ENCODE data around the gene GC. TPM values are rescaled to one million over a fixed set of nuclear protein-coding genes. Genes with fewer than 3 reads are reported as not detected.

GC gene
- total and polyA plus RNA-seq, 2 of the 4 experiments (the other 2 are of a cell fraction): not detected

- H3K14ac ChIP-seq (replicated peaks; ENCODE audit: low read depth, low read length): no peak overlapping the region
- in situ Hi-C loops (cut with MboI; ENCODE audit: low sequenced_read_pairs): no loop called here
- no peak overlapping the region for H2BK15ac ChIP-seq (ENCODE audit: low read depth, low read length)
- H2AK9ac ChIP-seq (replicated peaks; ENCODE audit: low read depth, low read length, poor library complexity): no peak overlapping the region
- no peak overlapping the region for H2AFZ ChIP-seq (replicated peaks; ENCODE audit: low read length, poor library complexity)
- no peak overlapping the region for H3K23ac ChIP-seq (ENCODE audit: low read depth, low read length)
- no peak overlapping the region for H4K91ac ChIP-seq (ENCODE audit: insufficient read depth, low read depth, low read length)
- no peak overlapping the region for H3K18ac ChIP-seq (ENCODE audit: low read depth, low read length)
- no peaks in the 10 kb centered on the region for H3K9me3 ChIP-seq (ENCODE audit: control insufficient read depth, insufficient read depth, low read length)
- H2BK120ac ChIP-seq (ENCODE audit: low read depth, low read length): no peak overlapping the region
- no peak overlapping the region for H3K4me3 ChIP-seq (ENCODE audit: insufficient read depth, low read depth, low read length)
- no peak overlapping the region for H2BK5ac ChIP-seq (ENCODE audit: low read depth, low read length, poor library complexity, severe bottlenecking)
- no peaks in the 10 kb centered on the region for H3K9me1 ChIP-seq (ENCODE audit: insufficient read depth, low read length)
- H3K4me1 ChIP-seq (ENCODE audit: control insufficient read depth, insufficient read depth, low read length): no peaks in the 10 kb centered on the region
- H3K79me1 ChIP-seq (ENCODE audit: low read depth in 1 of 2, low read length in 2 of 2): no peaks in the 10 kb centered on the region
- intact Hi-C loops (cut with micrococcal nuclease): no loop called here
- BruUV-seq (replicated peaks): no TSS peak
- no peaks in the 10 kb centered on the region for H3K27me3 ChIP-seq (ENCODE audit: control insufficient read depth, insufficient read depth, low read length)
- TF ChIP-seq RAD21 (IDR thresholded peaks at IDR 0.05; ENCODE audit: low read length) (no peak), POLR2A (IDR thresholded peaks at IDR 0.05; ENCODE audit: low read depth, low read length) (no peak), RCOR1 (IDR thresholded peaks at IDR 0.05; ENCODE audit: insufficient replicate concordance, low read length) (no peak), BHLHE40 (IDR thresholded peaks at IDR 0.05; ENCODE audit: low read depth, low read length) (no peak), CHD1 (IDR thresholded peaks at IDR 0.05; ENCODE audit: low read depth, low read length) (no peak), MXI1 (IDR thresholded peaks at IDR 0.05; ENCODE audit: borderline replicate concordance, low read depth, low read length) (no peak), RFX5 (IDR thresholded peaks at IDR 0.05; ENCODE audit: low read depth, low read length) (no peak), MAZ (IDR thresholded peaks at IDR 0.05; ENCODE audit: borderline replicate concordance, low read depth, low read length) (no peak), FOS (IDR thresholded peaks at IDR 0.05; ENCODE audit: low read depth, low read length) (no peak), CEBPB (IDR thresholded peaks at IDR 0.05; ENCODE audit: low read depth, low read length) (no peak), CTCF (conservative IDR thresholded peaks at IDR 0.05; ENCODE audit: low read depth, low read length) (no peak), MAFK (IDR thresholded peaks at IDR 0.05; ENCODE audit: low read depth, low read length) (no peak), NFE2L2 (IDR thresholded peaks at IDR 0.05; ENCODE audit: low read depth, low read length) (no peak)
- H2AK5ac ChIP-seq (ENCODE audit: low read depth, low read length): no peak overlapping the region
- ChIA-PET CTCF (interaction anchor here (0.5 kb wide), 1 partner anchor 1228 kb away, joined by 3 read pairs; no protein-coding TSS in a partner anchor), POLR2A (ENCODE audit: unreplicated experiment) (no interaction called here)
- dilution Hi-C loops (cut with HindIII; ENCODE audit: low sequenced_read_pairs, unreplicated experiment): no loop called here
- no peak overlapping the region for H3K56ac ChIP-seq (ENCODE audit: extremely low read depth, insufficient read depth, low read length)
- no peak overlapping the region for H4K8ac ChIP-seq (ENCODE audit: low read depth in 2 of 2, low read length in 2 of 2)
- H4K5ac ChIP-seq (ENCODE audit: low read depth, low read length): no peak overlapping the region
- no peak overlapping the region for H3K27ac ChIP-seq (ENCODE audit: insufficient read depth, low read length)
- no peak overlapping the region for H3K4me2 ChIP-seq (ENCODE audit: low read depth, low read length)
- no peak overlapping the region for H3K4ac ChIP-seq (ENCODE audit: low read depth, low read length)
- H2BK20ac ChIP-seq (ENCODE audit: low read depth, low read length): no peak overlapping the region
- H3K9ac ChIP-seq (ENCODE audit: low read depth, low read length): no peak overlapping the region
- DNase-seq: no peak
- WGBS, 2 experiments (ENCODE audit: extremely low coverage in 2 of 2, insufficient read length in 1 of 2): no CpG with 5 or more reads among the region's 2 CpGs
- H3K36me3 ChIP-seq (ENCODE audit: control insufficient read depth, insufficient read depth, low read length): no peaks in the 10 kb centered on the region
- ATAC-seq (ENCODE audit: low read depth): no peak
- H4K20me1 ChIP-seq (ENCODE audit: insufficient read depth, low read length): no peaks in the 10 kb centered on the region
These were observed 18.0 kb downstream of the GC start for GRCh38 chr4:71765821-71766383.

Measured in IMR-90 (cell line).